HEK293 (cell line): ENCODE measurements around the gene CENPV.

Experiments
- BCL11A ChIP-seq: fragments of 450-650 bp; formaldehyde crosslinking; IDR thresholded peaks from 2 replicates; pipeline ENCODE4 v1.5.1; 2016; ENCODE audit warnings: low read depth, missing biosample characterization, missing genetic modification characterization
- BCL11B ChIP-seq: fragments of 450-650 bp; formaldehyde crosslinking; IDR thresholded peaks from 2 replicates; pipeline ENCODE4 v1.5.1; 2016; ENCODE audit warnings: low read depth, missing biosample characterization, missing genetic modification characterization
- CTCF ChIP-seq: fragments of 450-650 bp; formaldehyde crosslinking; IDR thresholded peaks from 2 replicates; pipeline ENCODE4 v1.5.1; 2016; ENCODE audit warnings: missing biosample characterization, missing genetic modification characterization
- HIC1 ChIP-seq: fragments of 450-650 bp; formaldehyde crosslinking; IDR thresholded peaks from 2 replicates; pipeline ENCODE4 v1.5.1; 2016; ENCODE audit warnings: missing biosample characterization, missing genetic modification characterization
- ZBTB48 ChIP-seq: fragments of 450-650 bp; formaldehyde crosslinking; IDR thresholded peaks from 2 replicates; pipeline ENCODE4 v1.5.1; 2016; ENCODE audit warnings: missing biosample characterization, missing genetic modification characterization
- ZBTB8A ChIP-seq: fragments of 450-650 bp; formaldehyde crosslinking; IDR thresholded peaks from 2 replicates; pipeline ENCODE4 v1.5.1; 2016; ENCODE audit warnings: missing biosample characterization, missing genetic modification characterization
- ZEB2 ChIP-seq: fragments of 450-650 bp; formaldehyde crosslinking; IDR thresholded peaks from 2 replicates; pipeline ENCODE4 v1.5.1; 2016; ENCODE audit warnings: missing biosample characterization, missing genetic modification characterization
- ZNF132 ChIP-seq: fragments of 450-650 bp; formaldehyde crosslinking; IDR thresholded peaks from 2 replicates; pipeline ENCODE4 v1.5.1; 2017; ENCODE audit warnings: missing biosample characterization, missing genetic modification characterization, borderline replicate concordance
- ZNF146 ChIP-seq: fragments of 450-650 bp; formaldehyde crosslinking; IDR thresholded peaks from 2 replicates; pipeline ENCODE4 v1.5.1; 2016; ENCODE audit warnings: missing biosample characterization, missing genetic modification characterization
- ZNF2 ChIP-seq: fragments of 450-650 bp; formaldehyde crosslinking; IDR thresholded peaks from 2 replicates; pipeline ENCODE4 v1.5.1; 2016; ENCODE audit warnings: missing biosample characterization, missing genetic modification characterization
- ZNF23 ChIP-seq: fragments of 450-650 bp; formaldehyde crosslinking; IDR thresholded peaks from 2 replicates; pipeline ENCODE4 v1.5.1; 2016; ENCODE audit warnings: missing biosample characterization, missing genetic modification characterization, borderline replicate concordance
- ZNF24 ChIP-seq: fragments of 450-650 bp; formaldehyde crosslinking; IDR thresholded peaks from 2 replicates; pipeline ENCODE4 v1.5.1; 2016; ENCODE audit warnings: missing biosample characterization, missing genetic modification characterization
- ZNF292 ChIP-seq: fragments of 450-650 bp; formaldehyde crosslinking; IDR thresholded peaks from 2 replicates; pipeline ENCODE4 v1.5.1; 2016; ENCODE audit warnings: low read depth, missing biosample characterization, missing genetic modification characterization, borderline replicate concordance
- ZNF302 ChIP-seq: fragments of 450-650 bp; formaldehyde crosslinking; IDR thresholded peaks from 2 replicates; pipeline ENCODE4 v1.5.1; 2016; ENCODE audit warnings: missing biosample characterization, missing genetic modification characterization, low read depth
- ZNF335 ChIP-seq: fragments of 450-650 bp; formaldehyde crosslinking; conservative IDR thresholded peaks from 2 replicates; pipeline ENCODE4 v1.5.1; 2016; ENCODE audit warnings: missing biosample characterization, missing genetic modification characterization
- ZNF394 ChIP-seq: fragments of 450-650 bp; formaldehyde crosslinking; IDR thresholded peaks from 2 replicates; pipeline ENCODE4 v1.5.1; 2016; ENCODE audit warnings: missing biosample characterization, missing genetic modification characterization, mild to moderate bottlenecking, moderate library complexity, borderline replicate concordance
- ZNF404 ChIP-seq: fragments of 450-650 bp; formaldehyde crosslinking; IDR thresholded peaks from 2 replicates; pipeline ENCODE4 v1.5.1; 2017; ENCODE audit warnings: missing biosample characterization, missing genetic modification characterization
- ZNF513 ChIP-seq: fragments of 450-650 bp; IDR thresholded peaks from 2 replicates; pipeline ENCODE4 v1.5.1; 2018; ENCODE audit warnings: missing biosample characterization, missing genetic modification characterization
- ZNF561 ChIP-seq: fragments of 450-650 bp; IDR thresholded peaks from 2 replicates; pipeline ENCODE4 v1.5.1; 2018; ENCODE audit warnings: missing biosample characterization, missing genetic modification characterization, borderline replicate concordance
- ZNF629 ChIP-seq: fragments of 450-650 bp; formaldehyde crosslinking; IDR thresholded peaks from 2 replicates; pipeline ENCODE4 v1.5.1; 2017; ENCODE audit warnings: missing biosample characterization, missing genetic modification characterization
- ZNF654 ChIP-seq: fragments of 450-650 bp; formaldehyde crosslinking; IDR thresholded peaks from 2 replicates; pipeline ENCODE4 v1.5.1; 2016; ENCODE audit warnings: low read depth, missing biosample characterization, missing genetic modification characterization
- ZNF660 ChIP-seq: fragments of 450-650 bp; IDR thresholded peaks from 2 replicates; pipeline ENCODE4 v1.5.1; 2018; ENCODE audit warnings: missing biosample characterization, mild to moderate bottlenecking, missing genetic modification characterization
- ZNF692 ChIP-seq: fragments of 450-650 bp; formaldehyde crosslinking; IDR thresholded peaks from 2 replicates; pipeline ENCODE4 v1.5.1; 2016; ENCODE audit warnings: missing biosample characterization, missing genetic modification characterization
- ZNF747 ChIP-seq: fragments of 450-650 bp; formaldehyde crosslinking; IDR thresholded peaks from 2 replicates; pipeline ENCODE4 v1.5.1; 2016; ENCODE audit warnings: missing biosample characterization, missing genetic modification characterization
- ZSCAN30 ChIP-seq: fragments of 450-650 bp; IDR thresholded peaks from 2 replicates; pipeline ENCODE4 v1.5.1; 2018; ENCODE audit warnings: missing biosample characterization, mild to moderate bottlenecking, missing genetic modification characterization, moderate library complexity
- ZSCAN4 ChIP-seq: fragments of 450-650 bp; formaldehyde crosslinking; IDR thresholded peaks from 2 replicates; pipeline ENCODE4 v1.5.1; 2017; ENCODE audit warnings: missing biosample characterization, missing genetic modification characterization
- TF ChIP-seq, protein P1 (sequence below): fragments of 450-650 bp; formaldehyde crosslinking; IDR thresholded peaks from 2 replicates; pipeline ENCODE4 v1.5.1; 2016; ENCODE audit warnings: missing biosample characterization, missing genetic modification characterization
- TF ChIP-seq, protein P2 (sequence below): fragments of 450-650 bp; formaldehyde crosslinking; IDR thresholded peaks from 2 replicates; pipeline ENCODE4 v1.5.1; 2017; ENCODE audit warnings: missing biosample characterization, missing genetic modification characterization

CENPV gene

GRCh38 chr17:16363749-16364536 lies 10.7 kb upstream of the CENPV start (continued):
- TF ChIP-seq HIC1 (tag by site-specific recombination) = peak; percentile 83
- TF ChIP-seq ZNF335 (tag by site-specific recombination) = 0 out of 2 replicates have a peak, but pooled peaks have one; percentile 12
- 0 out of 2 replicates have a peak, but pooled peaks have one; percentile 30 for TF ChIP-seq ZBTB48 (tag by site-specific recombination)
- TF ChIP-seq ZEB2 (tag by site-specific recombination) = 0 out of 2 replicates have a peak, but pooled peaks have one; percentile 43
- no peak for TF ChIP-seq ZSCAN4
- no peak for TF ChIP-seq BCL11B (tag by site-specific recombination)
- peak; percentile 27; the same call in 1 of the 2 replicates for TF ChIP-seq ZBTB8A (tag by site-specific recombination)
- TF ChIP-seq ZNF747 (tag by site-specific recombination) = no peak
- TF ChIP-seq ZNF302 (tag by site-specific recombination) = no peak
- TF ChIP-seq BCL11A (tag by site-specific recombination) = 0 out of 2 replicates have a peak, but pooled peaks have one; percentile 14
- TF ChIP-seq, protein P1, sequence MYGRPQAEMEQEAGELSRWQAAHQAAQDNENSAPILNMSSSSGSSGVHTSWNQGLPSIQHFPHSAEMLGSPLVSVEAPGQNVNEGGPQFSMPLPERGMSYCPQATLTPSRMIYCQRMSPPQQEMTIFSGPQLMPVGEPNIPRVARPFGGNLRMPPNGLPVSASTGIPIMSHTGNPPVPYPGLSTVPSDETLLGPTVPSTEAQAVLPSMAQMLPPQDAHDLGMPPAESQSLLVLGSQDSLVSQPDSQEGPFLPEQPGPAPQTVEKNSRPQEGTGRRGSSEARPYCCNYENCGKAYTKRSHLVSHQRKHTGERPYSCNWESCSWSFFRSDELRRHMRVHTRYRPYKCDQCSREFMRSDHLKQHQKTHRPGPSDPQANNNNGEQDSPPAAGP = peak; percentile 19; the same call in 1 of the 2 replicates
- no peak for TF ChIP-seq ZNF292 (tag by site-specific recombination)
- TF ChIP-seq CTCF (tag by site-specific recombination) = peak; percentile 80
- TF ChIP-seq ZNF629 (tag by site-specific recombination) = peak; percentile 53; the same call in 1 of the 2 replicates
- no peak for TF ChIP-seq ZNF513 (tag by site-specific recombination)
- no peak for TF ChIP-seq ZNF404 (tag by site-specific recombination)
- TF ChIP-seq, protein P2, sequence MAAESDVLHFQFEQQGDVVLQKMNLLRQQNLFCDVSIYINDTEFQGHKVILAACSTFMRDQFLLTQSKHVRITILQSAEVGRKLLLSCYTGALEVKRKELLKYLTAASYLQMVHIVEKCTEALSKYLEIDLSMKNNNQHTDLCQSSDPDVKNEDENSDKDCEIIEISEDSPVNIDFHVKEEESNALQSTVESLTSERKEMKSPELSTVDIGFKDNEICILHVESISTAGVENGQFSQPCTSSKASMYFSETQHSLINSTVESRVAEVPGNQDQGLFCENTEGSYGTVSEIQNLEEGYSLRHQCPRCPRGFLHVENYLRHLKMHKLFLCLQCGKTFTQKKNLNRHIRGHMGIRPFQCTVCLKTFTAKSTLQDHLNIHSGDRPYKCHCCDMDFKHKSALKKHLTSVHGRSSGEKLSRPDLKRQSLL (tag by site-specific recombination) = no peak
- 0 out of 2 replicates have a peak, but pooled peaks have one; percentile 16 for TF ChIP-seq ZNF692
- TF ChIP-seq ZNF146 (tag by site-specific recombination) = no peak
- TF ChIP-seq ZNF660 (tag by site-specific recombination) = peak; percentile 80
- peak; percentile 64; the same call in 1 of the 2 replicates for TF ChIP-seq ZNF24
- no peak for TF ChIP-seq ZNF132 (tag by site-specific recombination)
- peak; percentile 69; the same call in 1 of the 2 replicates for TF ChIP-seq ZSCAN30 (tag by site-specific recombination)
- 0 out of 2 replicates have a peak, but pooled peaks have one; percentile 56 for TF ChIP-seq ZNF561 (tag by site-specific recombination)
- no peak for TF ChIP-seq ZNF23 (tag by site-specific recombination)
- TF ChIP-seq ZNF394 = peak; percentile 78; the same call in 1 of the 2 replicates
- peak; percentile 70; the same call in 1 of the 2 replicates for TF ChIP-seq ZNF2 (tag by site-specific recombination)
- peak; percentile 91 for TF ChIP-seq ZNF654 (tag by site-specific recombination)
